Activated CD8-positive, alpha-beta memory T cell treated with anti-CD3 and anti-CD28 coated beads, Interleukin-2, amount 10 ng/mL, durations not matched to agents 7 days and 5 days (primary cell): ENCODE results near the gene STT3B. TPM values are rescaled to one million over a fixed set of nuclear protein-coding genes. Genes with fewer than 3 reads are reported as not detected.
"Not testable (repeated sequence)": the region's sequence is repeated elsewhere in the genome, so short reads cannot be mapped to it uniquely, and the experiment has no call there.

Experiments
- ATAC-seq: fragments of 150-1000 bp; cut with Tn5 transposase; one replicate; pipeline ENCODE4 v1.10.0; 2021; ENCODE audit warnings: moderate library complexity
- CTCF ChIA-PET: fragments of 350-600 bp; sonication (Branson Sonifier 250); formaldehyde crosslinking; loops from one replicate; lab custom pipeline; 2021; ENCODE audit warnings: antibody characterized with exemption; lab: Charles Lee
- DNase-seq: peaks from one replicate; pipeline ENCODE4 v3.0.0-alpha.2; 2020
- H3K27ac Mint-ChIP-seq: one replicate; pipeline ENCODE4 v1.8.0; 2021; ENCODE audit warnings: mild to moderate bottlenecking, mixed read lengths
- H3K27me3 Mint-ChIP-seq: one replicate; pipeline ENCODE4 v1.8.0; 2021; ENCODE audit warnings: mixed read lengths
- H3K36me3 Mint-ChIP-seq: one replicate; pipeline ENCODE4 v1.8.0; 2021; ENCODE audit warnings: mild to moderate bottlenecking, mixed read lengths
- H3K4me1 Mint-ChIP-seq: one replicate; pipeline ENCODE4 v1.8.0; 2021; ENCODE audit warnings: mixed read lengths
- H3K4me3 Mint-ChIP-seq: one replicate; pipeline ENCODE4 v1.8.0; 2021; ENCODE audit warnings: mild to moderate bottlenecking, moderate library complexity, mixed read lengths
- H3K9me3 Mint-ChIP-seq: one replicate; pipeline ENCODE4 v1.8.0; 2022; ENCODE audit warnings: low read depth, mixed read lengths
- total RNA-seq, 2 experiments: library from RNA; stranded (reverse); gene quantifications; one replicate each; pipeline ENCODE4 v1.2.3, GENCODE V29; 2021

STT3B gene
- total RNA-seq, 2 experiments from 2014 or later = 90.0 to 126 TPM

DNA sequence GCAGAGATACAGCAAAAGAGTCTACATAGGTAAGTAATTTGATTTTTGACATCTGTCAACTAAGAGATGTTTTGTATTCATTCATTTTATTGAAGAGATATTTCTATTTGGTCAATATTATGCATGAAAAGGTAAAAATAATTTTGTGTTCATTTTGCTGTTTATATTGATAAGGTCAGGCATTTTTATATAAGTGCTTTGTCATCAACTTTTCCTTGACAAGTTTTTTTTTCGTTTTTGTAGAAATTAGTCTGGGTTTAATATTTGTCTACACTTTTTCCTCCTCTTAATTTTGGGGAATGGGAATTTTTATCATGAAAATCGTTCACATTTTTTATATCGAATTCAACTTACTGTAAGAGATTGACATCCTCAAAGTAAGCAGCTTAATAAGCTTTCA, 67.7 kb downstream of the STT3B start:
- ATAC-seq = no peak
- CTCF ChIA-PET = no interaction called here
- no peaks in the 10 kb centered on the region for H3K27me3 Mint-ChIP-seq

DNA sequence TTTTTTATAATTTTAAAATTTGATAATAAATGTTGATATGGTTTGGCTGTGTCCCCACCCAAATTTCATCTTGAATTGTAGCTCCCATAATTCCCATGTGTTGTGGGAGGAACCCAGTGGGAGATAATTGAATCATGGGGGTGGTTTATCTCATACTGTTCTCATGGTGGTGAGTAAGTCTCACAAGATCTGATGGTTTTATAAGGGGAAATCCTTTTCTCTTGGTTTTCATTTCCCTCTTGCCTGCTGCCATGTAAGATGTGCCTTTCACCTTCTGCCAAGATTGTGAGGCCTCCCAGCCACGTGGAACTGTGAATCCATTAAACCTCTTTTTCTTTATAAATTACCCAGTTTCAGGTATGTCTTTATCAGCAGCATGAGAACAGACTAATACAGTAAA, 72.6 kb downstream of the STT3B start:
- peaks cover 32% of the 10 kb centered on the region for H3K9me3 Mint-ChIP-seq
- H3K27ac Mint-ChIP-seq, CTCF ChIA-PET, H3K4me3 Mint-ChIP-seq, H3K27me3 Mint-ChIP-seq, DNase-seq, ATAC-seq: not testable (repeated sequence)
- peaks cover 79% of the 10 kb centered on the region for H3K36me3 Mint-ChIP-seq
- peaks cover 15% of the 10 kb centered on the region for H3K4me1 Mint-ChIP-seq

More for the DNA sequence above, 67.7 kb downstream of the STT3B start:
- Mint-ChIP-seq H3K4me1 (peaks cover 8% of the 10 kb centered on the region), H3K9me3 (peaks cover 15% of the 10 kb centered on the region), H3K36me3 (peaks cover 70% of the 10 kb centered on the region), H3K27ac (no peak overlapping the region), H3K4me3 (no peak overlapping the region)
- no peak for DNase-seq

DNA sequence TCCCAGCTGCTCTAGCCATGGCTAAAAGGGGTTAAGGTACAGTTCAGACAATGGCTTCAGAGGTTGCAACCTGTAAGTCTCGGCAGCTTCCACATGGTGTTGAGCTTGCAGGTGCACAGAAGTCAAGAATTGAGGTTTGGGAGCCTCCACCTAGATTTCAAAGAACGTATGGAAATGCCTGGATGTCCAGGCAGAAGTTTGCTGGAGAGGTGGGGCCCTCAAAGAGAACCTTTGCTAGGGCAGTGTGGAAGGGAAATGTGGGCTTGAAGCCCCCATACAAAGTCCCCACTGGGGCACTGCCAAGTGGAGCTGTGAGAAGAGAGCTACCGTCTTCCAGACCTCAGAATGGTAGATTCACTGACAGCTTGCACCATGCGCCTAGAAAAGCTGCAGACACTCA, 73.7 kb downstream of the STT3B start:
- H3K4me3 Mint-ChIP-seq = no peak overlapping the region
- CTCF ChIA-PET = interaction anchor here (0.6 kb wide), 1 partner anchor 65 kb away, joined by 3 read pairs; no protein-coding TSS in a partner anchor

DNA sequence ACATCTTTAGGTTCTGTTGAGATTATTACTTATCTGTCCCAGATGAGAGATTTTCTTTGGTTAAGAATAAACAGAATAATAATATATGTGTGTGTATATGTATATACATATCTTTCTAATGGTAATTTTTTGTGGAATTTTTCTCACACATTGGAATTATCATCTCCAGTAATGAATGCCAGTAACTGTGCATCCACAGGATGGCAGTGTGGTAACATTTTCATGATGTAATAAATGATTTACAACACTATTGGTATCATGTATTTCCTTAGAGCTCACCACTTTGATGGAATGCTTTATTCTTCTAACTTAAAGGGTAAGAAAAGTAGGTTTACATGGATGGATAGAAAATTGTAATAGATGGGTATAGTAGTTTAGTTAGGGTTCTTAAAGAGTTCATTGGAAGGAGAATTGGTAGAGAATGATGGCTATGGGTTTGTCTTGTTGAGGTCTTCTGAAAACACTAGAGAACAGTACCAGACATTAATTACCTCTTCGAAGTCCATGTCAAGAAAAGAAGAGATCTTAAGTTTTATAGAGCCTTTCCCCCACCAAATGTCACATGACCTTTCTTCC, 78.1 kb downstream of the STT3B start:
- H3K4me1 Mint-ChIP-seq = peaks cover 17% of the 10 kb centered on the region
- no peak overlapping the region for H3K4me3 Mint-ChIP-seq
- DNase-seq = no peak
- H3K27ac Mint-ChIP-seq = no peak overlapping the region
- peaks cover 52% of the 10 kb centered on the region for H3K36me3 Mint-ChIP-seq
- CTCF ChIA-PET = interaction anchor here (1.5 kb wide), 1 partner anchor 158 kb away, joined by 5 read pairs; no protein-coding TSS in a partner anchor
- peaks cover 14% of the 10 kb centered on the region for H3K9me3 Mint-ChIP-seq
- no peak for ATAC-seq
- H3K27me3 Mint-ChIP-seq = no peaks in the 10 kb centered on the region

More for the DNA sequence above, 73.7 kb downstream of the STT3B start:
- Mint-ChIP-seq H3K27ac (no peak overlapping the region), H3K27me3 (no peaks in the 10 kb centered on the region), H3K36me3 (peaks cover 78% of the 10 kb centered on the region), H3K4me1 (peaks cover 15% of the 10 kb centered on the region), H3K9me3 (peaks cover 32% of the 10 kb centered on the region)
- ATAC-seq (no peak), DNase-seq (no peak)

DNA sequence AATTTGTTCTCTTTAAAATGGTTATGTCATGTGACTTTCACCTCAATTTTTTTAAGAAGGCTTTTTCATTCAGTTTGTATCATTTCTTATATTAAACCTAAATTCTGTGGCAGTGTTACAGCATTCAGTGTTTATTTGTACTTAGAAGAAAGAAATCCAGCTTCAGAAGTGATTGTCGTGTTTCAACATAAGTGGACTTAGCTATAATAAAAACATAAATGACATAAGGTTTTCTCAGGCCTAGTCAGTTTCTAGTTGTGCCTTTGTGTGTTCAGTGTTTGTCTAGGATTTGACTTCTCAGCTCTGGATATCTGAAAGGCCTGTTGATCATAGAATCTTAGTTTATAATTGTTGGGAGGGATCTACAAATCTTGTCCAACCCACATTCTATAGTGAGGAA, 80.5 kb downstream of the STT3B start:
- peaks cover 3% of the 10 kb centered on the region for H3K9me3 Mint-ChIP-seq
- ATAC-seq = no peak
- peaks cover 31% of the 10 kb centered on the region for H3K36me3 Mint-ChIP-seq

DNA sequence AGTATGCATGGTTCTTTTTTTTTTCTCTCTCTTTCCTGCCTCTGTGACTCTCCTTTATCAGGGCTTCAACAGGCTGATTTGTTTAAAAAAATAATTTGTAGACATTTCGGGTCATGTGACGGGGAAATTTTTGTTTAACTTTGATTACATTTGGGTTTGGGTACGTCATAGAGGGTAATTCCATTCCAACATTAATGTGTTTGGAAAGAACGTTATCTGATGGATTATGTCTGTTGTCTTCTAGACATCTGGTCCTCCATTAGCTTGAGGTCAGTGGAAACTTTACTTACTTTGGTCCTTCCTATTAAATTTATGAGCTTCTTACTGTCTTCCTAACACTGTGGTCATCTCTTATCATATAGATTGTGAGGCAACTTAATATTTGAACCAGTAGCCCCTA, 80.9 kb downstream of the STT3B start:
- DNase-seq = no peak
- Mint-ChIP-seq H3K9me3 (no peaks in the 10 kb centered on the region), H3K27ac (no peak overlapping the region), H3K4me3 (no peak overlapping the region), H3K4me1 (peaks cover 9% of the 10 kb centered on the region), H3K27me3 (no peaks in the 10 kb centered on the region), H3K36me3 (peaks cover 28% of the 10 kb centered on the region)
- CTCF ChIA-PET = no interaction called here
- no peak for ATAC-seq

More for the DNA sequence above, 80.5 kb downstream of the STT3B start:
- Mint-ChIP-seq H3K4me1 (peaks cover 14% of the 10 kb centered on the region), H3K27me3 (no peaks in the 10 kb centered on the region), H3K27ac (no peak overlapping the region), H3K4me3 (no peak overlapping the region)
- DNase-seq = no peak
- CTCF ChIA-PET = no interaction called here

DNA sequence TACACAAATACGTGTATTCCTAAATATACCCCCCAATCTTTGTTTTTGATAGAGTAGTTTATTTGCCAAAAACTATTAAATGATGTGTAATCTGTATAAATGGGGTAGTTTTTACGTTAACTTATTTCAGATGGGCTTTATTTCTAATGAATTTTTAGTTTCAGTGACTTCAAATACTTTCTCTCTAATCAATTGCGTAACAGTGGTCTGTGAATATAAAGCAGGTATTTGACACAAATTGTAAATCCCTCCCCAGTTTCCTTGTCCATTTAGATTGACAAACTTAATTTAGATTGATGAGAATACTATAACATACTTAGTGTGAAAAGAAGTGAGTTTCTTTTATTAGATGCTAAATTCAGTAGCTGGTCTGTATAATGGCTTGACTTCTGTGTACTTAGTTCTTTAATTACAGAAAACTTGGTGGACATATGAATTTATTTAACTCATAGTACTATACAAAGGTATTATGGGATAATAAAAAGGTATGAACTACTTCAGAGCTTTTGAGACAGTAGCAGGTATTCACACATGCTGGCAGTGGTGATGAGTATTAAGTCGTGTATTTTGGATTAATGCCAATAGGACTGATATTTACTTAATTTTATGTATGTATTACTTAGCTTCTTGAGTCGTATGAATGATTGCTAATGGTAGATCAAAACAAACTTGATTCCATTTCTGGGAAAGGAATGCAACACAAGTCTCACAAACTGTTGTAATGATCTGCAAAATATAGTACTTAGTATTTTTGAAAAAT, 81.6 kb downstream of the STT3B start:
- Mint-ChIP-seq H3K27me3 (no peaks in the 10 kb centered on the region), H3K4me3 (no peak overlapping the region), H3K27ac (no peak overlapping the region), H3K36me3 (peaks cover 31% of the 10 kb centered on the region), H3K4me1 (peaks cover 7% of the 10 kb centered on the region), H3K9me3 (no peaks in the 10 kb centered on the region)
- DNase-seq = no peak
- CTCF ChIA-PET = no interaction called here
- no peak for ATAC-seq

DNA sequence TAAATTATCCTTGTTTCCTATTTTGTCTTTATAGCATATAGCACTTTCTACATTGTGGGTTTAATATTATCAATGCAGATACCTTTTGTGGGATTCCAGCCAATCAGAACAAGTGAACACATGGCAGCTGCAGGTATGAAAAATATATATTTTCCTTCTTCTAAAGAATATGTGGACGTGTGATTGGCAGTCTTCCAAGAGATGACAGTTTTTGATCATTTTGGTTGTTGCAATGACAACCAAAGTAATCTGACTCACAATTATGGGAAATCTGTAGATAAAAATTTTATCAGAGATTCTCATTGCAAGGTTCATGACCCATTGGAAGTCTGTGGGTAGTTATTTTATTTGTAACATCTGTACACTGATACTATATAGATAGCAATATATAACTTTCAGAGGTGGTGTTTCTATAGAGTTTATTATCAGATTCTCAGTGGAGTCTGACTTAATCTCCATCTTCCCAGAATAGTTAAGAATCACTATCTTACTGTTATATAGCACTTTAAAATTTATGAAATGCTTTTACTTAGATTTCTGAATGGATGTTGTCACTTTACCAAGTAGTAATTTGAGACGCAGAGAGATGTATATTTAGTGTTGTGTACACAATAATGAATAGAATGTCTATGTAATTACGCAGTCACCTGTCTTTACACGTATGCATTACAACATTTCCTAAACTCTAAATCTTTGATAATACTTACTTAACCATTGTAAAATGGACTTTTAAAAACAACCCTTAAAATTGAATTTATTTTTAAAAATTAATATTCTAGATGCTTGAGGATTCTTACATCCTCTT, 82.5 kb downstream of the STT3B start:
- CTCF ChIA-PET = no interaction called here
- no peak for ATAC-seq

DNA sequence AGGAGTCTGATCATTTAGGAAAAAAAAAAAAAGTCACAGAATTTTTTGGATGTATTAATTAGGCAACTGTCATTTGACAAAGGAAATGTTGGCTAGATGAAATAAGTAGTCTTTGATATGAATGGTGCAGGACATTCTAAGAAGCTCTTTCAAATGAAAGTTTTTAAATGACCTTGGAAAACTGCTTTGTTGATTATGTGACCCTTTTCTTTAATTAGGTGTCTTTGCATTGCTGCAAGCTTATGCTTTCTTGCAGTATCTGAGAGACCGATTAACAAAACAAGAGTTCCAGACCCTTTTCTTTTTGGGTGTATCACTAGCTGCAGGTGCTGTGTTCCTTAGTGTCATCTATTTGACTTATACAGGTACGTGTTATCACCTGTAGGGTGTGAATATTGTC, 84.0 kb downstream of the STT3B start:
- no peak overlapping the region for H3K4me3 Mint-ChIP-seq
- H3K27ac Mint-ChIP-seq = no peak overlapping the region
- no peaks in the 10 kb centered on the region for H3K9me3 Mint-ChIP-seq
- DNase-seq (no peak), ATAC-seq (no peak)
- peaks cover 12% of the 10 kb centered on the region for H3K4me1 Mint-ChIP-seq
- CTCF ChIA-PET = interaction anchor here (0.7 to 1.4 kb wide), 2 partner anchors 17 to 66 kb away, joined by 3 read pairs; no protein-coding TSS in a partner anchor
- H3K27me3 Mint-ChIP-seq = no peaks in the 10 kb centered on the region
- peaks cover 32% of the 10 kb centered on the region for H3K36me3 Mint-ChIP-seq

More for the DNA sequence above, 82.5 kb downstream of the STT3B start:
- Mint-ChIP-seq H3K4me3 (no peak overlapping the region), H3K27ac (no peak overlapping the region), H3K27me3 (no peaks in the 10 kb centered on the region), H3K4me1 (peaks cover 4% of the 10 kb centered on the region), H3K9me3 (no peaks in the 10 kb centered on the region), H3K36me3 (peaks cover 30% of the 10 kb centered on the region)
- no peak for DNase-seq

DNA sequence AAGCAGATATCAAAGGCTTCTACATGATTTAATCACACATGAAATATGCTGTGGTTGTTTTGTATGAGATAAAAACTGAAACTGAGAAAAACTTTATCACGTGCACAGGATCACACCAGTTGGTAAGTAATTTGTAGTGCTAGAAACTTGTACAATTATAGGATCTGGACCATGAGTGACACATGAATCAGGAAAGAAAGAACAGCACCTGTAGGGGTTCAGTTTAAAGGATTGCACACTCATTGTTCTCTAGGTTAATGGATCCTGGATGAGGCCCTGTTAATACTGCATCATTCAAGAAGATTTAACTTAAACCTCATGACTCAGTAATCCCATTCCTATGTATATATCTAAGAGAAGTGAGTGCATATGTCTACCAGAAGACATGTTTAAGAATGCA, 87.9 kb downstream of the STT3B start:
- CTCF ChIA-PET = no interaction called here
- Mint-ChIP-seq H3K4me1 (peaks cover 14% of the 10 kb centered on the region), H3K4me3 (no peak overlapping the region), H3K27me3 (no peaks in the 10 kb centered on the region), H3K27ac (no peak overlapping the region), H3K9me3 (no peaks in the 10 kb centered on the region), H3K36me3 (peaks cover 40% of the 10 kb centered on the region)
- ATAC-seq (no peak), DNase-seq (no peak)

DNA sequence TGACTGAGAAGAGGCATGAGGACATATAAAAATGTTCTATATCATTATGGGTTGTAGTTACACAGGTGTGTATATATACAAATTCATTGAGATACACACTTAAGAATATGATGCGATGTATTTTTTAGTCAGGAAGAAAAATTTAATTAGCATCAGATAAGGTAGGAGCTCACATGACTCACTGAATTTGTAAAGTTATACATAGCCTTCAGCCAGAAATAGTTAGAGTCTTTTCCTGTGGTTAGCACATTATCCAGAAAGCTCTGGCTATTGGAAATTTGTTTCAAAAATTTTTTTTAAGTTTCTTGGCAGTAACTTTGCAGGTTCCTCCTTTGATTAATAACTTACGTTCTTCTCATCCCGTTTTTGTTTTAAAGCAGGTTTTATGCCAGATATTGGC, 88.6 kb downstream of the STT3B start:
- peaks cover 42% of the 10 kb centered on the region for H3K36me3 Mint-ChIP-seq
- DNase-seq = no peak
- no peaks in the 10 kb centered on the region for H3K9me3 Mint-ChIP-seq
- no peak overlapping the region for H3K27ac Mint-ChIP-seq
- H3K4me1 Mint-ChIP-seq = peaks cover 13% of the 10 kb centered on the region
- H3K27me3 Mint-ChIP-seq = no peaks in the 10 kb centered on the region
- CTCF ChIA-PET = no interaction called here
- ATAC-seq = no peak
- H3K4me3 Mint-ChIP-seq = no peak overlapping the region

DNA sequence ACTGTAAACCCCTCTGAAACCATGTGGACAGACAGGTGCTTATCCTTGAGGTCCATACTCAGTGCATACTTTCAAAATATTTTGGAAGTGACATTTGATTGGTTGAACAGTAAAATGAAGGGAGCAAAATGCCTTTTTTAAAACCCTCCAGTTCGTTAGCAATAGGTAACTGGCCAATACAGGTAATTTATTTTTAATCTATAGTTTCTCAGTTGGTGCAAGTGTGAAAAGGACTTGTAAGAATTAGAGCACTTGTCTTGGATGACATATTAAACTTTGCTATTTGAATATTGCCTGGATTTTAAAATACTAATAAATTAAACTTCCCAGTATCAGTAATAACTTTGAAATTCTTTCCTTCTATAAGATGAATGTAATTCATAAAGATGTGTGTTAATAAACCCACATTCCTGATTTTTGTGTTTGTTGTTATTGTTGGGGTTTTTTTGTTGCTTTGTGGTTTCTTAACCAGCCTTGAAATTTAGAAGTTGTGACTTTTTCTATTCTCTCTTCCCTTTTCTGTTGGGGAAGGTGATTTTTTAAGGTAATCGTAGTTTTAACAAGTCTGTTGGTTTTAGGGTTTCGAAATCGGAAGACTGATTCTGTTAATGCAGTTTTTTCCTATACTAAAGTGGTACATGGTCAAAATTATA, 90.0 kb downstream of the STT3B start:
- CTCF ChIA-PET = no interaction called here
- Mint-ChIP-seq H3K9me3 (no peaks in the 10 kb centered on the region), H3K4me1 (peaks cover 13% of the 10 kb centered on the region), H3K27ac (no peak overlapping the region), H3K36me3 (peaks cover 53% of the 10 kb centered on the region), H3K4me3 (no peak overlapping the region), H3K27me3 (no peaks in the 10 kb centered on the region)
- DNase-seq (no peak), ATAC-seq (no peak)

DNA sequence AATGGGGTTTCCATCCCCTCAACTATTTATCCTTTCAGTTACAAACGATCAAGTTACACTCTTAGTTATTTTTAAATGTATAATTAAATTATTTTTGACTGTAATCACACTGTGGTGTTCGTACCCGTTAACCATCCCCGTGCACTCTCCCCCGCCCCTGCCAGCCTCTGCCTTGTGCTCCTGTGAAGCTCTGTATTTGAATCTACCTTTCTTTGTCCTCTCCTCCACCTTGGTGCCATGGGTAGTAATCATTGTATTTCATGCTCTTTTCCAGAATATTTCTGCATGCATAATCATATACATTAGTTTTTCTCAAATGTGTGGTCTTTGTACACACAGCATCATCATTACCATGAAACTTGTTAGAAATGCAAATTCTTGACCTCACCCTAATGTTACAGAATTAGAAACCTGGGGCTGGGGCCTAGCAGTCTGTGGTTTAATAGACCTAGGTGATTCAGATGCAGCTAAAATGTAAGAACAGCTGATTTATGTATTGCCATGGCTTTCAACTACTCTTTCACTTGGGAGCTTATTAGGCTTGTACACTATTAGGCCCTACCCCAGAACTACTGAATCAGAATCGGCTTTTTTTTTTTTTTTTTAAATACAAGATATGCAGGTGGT, 91.5 kb downstream of the STT3B start:
- CTCF ChIA-PET = no interaction called here
- H3K4me1 Mint-ChIP-seq = peaks cover 13% of the 10 kb centered on the region
- no peak for ATAC-seq
- H3K27me3 Mint-ChIP-seq = no peaks in the 10 kb centered on the region
- no peak for DNase-seq
- peak overlapping the region; percentile 63 for H3K27ac Mint-ChIP-seq
- peaks cover 55% of the 10 kb centered on the region for H3K36me3 Mint-ChIP-seq
- H3K4me3 Mint-ChIP-seq = no peak overlapping the region
- H3K9me3 Mint-ChIP-seq = no peaks in the 10 kb centered on the region
